Parathyroid adenoma (tissue), 2 donors: ENCODE results near the gene PLXNA2.

Source experiments
- H2AFZ ChIP-seq: fragments of 300-600 bp; sonication (generic); one replicate; pipeline ENCODE4 v1.7.0; 2017; ENCODE audit warnings: antibody characterized with exemption, mild to moderate bottlenecking
- H3K27ac ChIP-seq: fragments of 300-600 bp; sonication (generic); one replicate; pipeline ENCODE4 v1.7.0; 2017
- H3K27me3 ChIP-seq: fragments of 300-600 bp; sonication (generic); one replicate; pipeline ENCODE4 v1.7.0; 2017; ENCODE audit warnings: low read length; ENCODE audit not compliant: control insufficient read depth, insufficient read depth
- H3K36me3 ChIP-seq: fragments of 300-600 bp; sonication (generic); one replicate; pipeline ENCODE4 v1.7.0; 2017; ENCODE audit warnings: low read length; ENCODE audit not compliant: control insufficient read depth, insufficient read depth
- H3K4me1 ChIP-seq: fragments of 300-600 bp; sonication (generic); one replicate; pipeline ENCODE4 v1.7.0; 2017; ENCODE audit warnings: control low read depth
- H3K4me2 ChIP-seq: fragments of 300-600 bp; sonication (generic); one replicate; pipeline ENCODE4 v1.7.0; 2017; ENCODE audit warnings: low read length
- H3K4me3 ChIP-seq: fragments of 300-600 bp; sonication (generic); one replicate; pipeline ENCODE4 v1.7.0; 2017; ENCODE audit warnings: low read depth, low read length
- H3K79me2 ChIP-seq: fragments of 300-600 bp; sonication (generic); one replicate; pipeline ENCODE4 v1.7.0; 2017; ENCODE audit warnings: control low read depth
- H3K9ac ChIP-seq: fragments of 300-600 bp; sonication (generic); one replicate; pipeline ENCODE4 v1.7.0; 2017; ENCODE audit warnings: mild to moderate bottlenecking
- H3K9me3 ChIP-seq: fragments of 300-600 bp; sonication (generic); one replicate; pipeline ENCODE4 v1.7.0; 2017; ENCODE audit warnings: low read length; ENCODE audit not compliant: control insufficient read depth
- CTCF ChIP-seq: fragments of 300-600 bp; sonication (generic); IDR thresholded peaks from one replicate; pipeline ENCODE4 v1.7.0; 2017; ENCODE audit warnings: antibody characterized with exemption, mild to moderate bottlenecking
- donor health status: primary hyperparathyroidism.

Gene PLXNA2

DNA sequence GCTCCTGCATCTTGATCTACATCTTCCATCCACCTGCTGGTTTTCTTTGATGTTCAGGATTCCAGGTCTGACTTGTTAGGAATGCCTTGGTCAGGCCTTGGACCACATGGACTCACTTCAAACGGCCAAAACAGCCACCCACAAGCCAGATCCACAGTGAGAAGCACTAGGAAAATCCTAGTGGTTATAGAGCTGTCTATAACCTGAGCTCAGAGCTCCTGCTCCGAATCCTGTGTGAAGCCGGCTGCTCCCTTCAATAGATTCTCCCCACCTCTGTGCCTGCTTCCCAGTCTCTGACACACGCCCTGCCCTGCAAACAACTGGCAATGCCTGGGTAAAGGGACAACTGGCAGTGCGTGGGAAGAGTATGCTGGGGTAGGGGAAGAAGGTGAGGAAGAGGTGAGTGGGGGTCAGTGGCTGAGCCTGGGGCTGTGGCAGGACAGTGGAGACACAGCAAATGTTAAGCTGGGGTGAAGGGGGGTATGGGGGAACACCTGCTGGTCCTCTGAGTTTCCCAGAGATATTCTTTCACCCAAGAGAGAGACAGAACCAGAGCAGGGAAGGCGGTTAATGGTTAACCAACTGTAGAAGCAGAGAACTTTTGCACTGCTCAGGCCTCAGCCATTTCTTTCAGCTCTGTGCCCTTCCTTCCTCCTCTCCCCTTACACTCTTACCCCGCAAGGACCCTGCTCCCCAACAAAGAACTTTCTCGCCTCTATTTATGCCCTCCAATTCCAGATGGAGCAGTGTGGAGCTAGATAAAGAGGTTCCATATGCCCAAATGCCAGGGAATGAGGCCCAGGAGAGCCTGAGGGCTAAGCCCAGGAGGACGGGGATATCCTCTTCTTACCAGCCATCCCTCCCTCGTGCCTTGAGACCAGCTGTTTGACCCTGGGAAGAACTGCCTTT, 4.5 kb downstream of the PLXNA2 start:
- H3K4me3 ChIP-seq, result no peak overlapping the region
- no peaks in the 10 kb centered on the region for H3K36me3 ChIP-seq
- TF ChIP-seq CTCF, result no peak
- H2AFZ ChIP-seq, result no peak overlapping the region
- no peaks in the 10 kb centered on the region for H3K27me3 ChIP-seq
- no peak overlapping the region for H3K4me2 ChIP-seq
- H3K9ac ChIP-seq, result no peak overlapping the region
- H3K27ac ChIP-seq, result no peak overlapping the region
- no peaks in the 10 kb centered on the region for H3K4me1 ChIP-seq
- H3K79me2 ChIP-seq, result no peaks in the 10 kb centered on the region
- no peaks in the 10 kb centered on the region for H3K9me3 ChIP-seq

GRCh38 chr1:208238710-208239472, 5.3 kb downstream of the PLXNA2 start:
- Histone ChIP-seq H3K4me2 (no peak overlapping the region), H3K9ac (no peak overlapping the region), H3K27me3 (no peaks in the 10 kb centered on the region), H3K4me1 (no peaks in the 10 kb centered on the region), H3K4me3 (no peak overlapping the region), H3K36me3 (no peaks in the 10 kb centered on the region), H3K79me2 (no peaks in the 10 kb centered on the region), H2AFZ (no peak overlapping the region), H3K9me3 (no peaks in the 10 kb centered on the region), H3K27ac (no peak overlapping the region)
- TF ChIP-seq CTCF, result peak; percentile 55

- no peaks in the 10 kb centered on the region for H3K9me3 ChIP-seq
- no peaks in the 10 kb centered on the region for H3K36me3 ChIP-seq
- no peak overlapping the region for H3K4me3 ChIP-seq
- H3K4me1 ChIP-seq, result no peaks in the 10 kb centered on the region
- no peak overlapping the region for H3K27ac ChIP-seq
- no peaks in the 10 kb centered on the region for H3K79me2 ChIP-seq
- no peaks in the 10 kb centered on the region for H3K27me3 ChIP-seq
- TF ChIP-seq CTCF, result no peak
- H3K4me2 ChIP-seq, result no peak overlapping the region
- no peak overlapping the region for H3K9ac ChIP-seq
- H2AFZ ChIP-seq, result no peak overlapping the region
Measured at GRCh38 chr1:208237241-208237640, 6.9 kb downstream of the PLXNA2 start.

- H3K79me2 ChIP-seq, result no peaks in the 10 kb centered on the region
- no peak overlapping the region for H3K4me3 ChIP-seq
- no peaks in the 10 kb centered on the region for H3K4me1 ChIP-seq
- no peaks in the 10 kb centered on the region for H3K27me3 ChIP-seq
- H3K27ac ChIP-seq, result no peak overlapping the region
- H2AFZ ChIP-seq, result no peak overlapping the region
- no peak for TF ChIP-seq CTCF
- H3K9me3 ChIP-seq, result no peaks in the 10 kb centered on the region
- no peak overlapping the region for H3K9ac ChIP-seq
- no peaks in the 10 kb centered on the region for H3K36me3 ChIP-seq
- no peak overlapping the region for H3K4me2 ChIP-seq
Measured at GRCh38 chr1:208235982-208236761, 8.0 kb downstream of the PLXNA2 start.
